Glutamatergic neuron (in vitro differentiated cells): ENCODE results near the gene EXOSC2. TPM values are rescaled to one million over a fixed set of nuclear protein-coding genes. Genes with fewer than 3 reads are reported as not detected.
A peak's percentile ranks its signal among the peaks of the same experiment; 100 is the strongest.

ENCODE experiments used
- DNase-seq: peaks from one replicate; pipeline ENCODE4 v3.0.0; 2022
- H3K27ac Mint-ChIP-seq: one replicate; pipeline ENCODE4 v1.8.0; 2020; ENCODE audit warnings: mild to moderate bottlenecking, mixed read lengths, inconsistent platforms; ENCODE audit not compliant: unreplicated experiment
- H3K27me3 Mint-ChIP-seq: one replicate; pipeline ENCODE4 v1.8.0; 2020; ENCODE audit warnings: mild to moderate bottlenecking, moderate library complexity, mixed read lengths, inconsistent platforms; ENCODE audit not compliant: unreplicated experiment
- H3K36me3 Mint-ChIP-seq: one replicate; pipeline ENCODE4 v1.8.0; 2020; ENCODE audit warnings: mild to moderate bottlenecking, mixed read lengths, inconsistent platforms; ENCODE audit not compliant: unreplicated experiment
- H3K4me1 Mint-ChIP-seq: one replicate; pipeline ENCODE4 v1.8.0; 2020; ENCODE audit warnings: mild to moderate bottlenecking, low read depth, mixed read lengths, inconsistent platforms; ENCODE audit not compliant: unreplicated experiment
- H3K4me3 Mint-ChIP-seq: one replicate; pipeline ENCODE4 v1.8.0; 2020; ENCODE audit warnings: mild to moderate bottlenecking, mixed read lengths, inconsistent platforms; ENCODE audit not compliant: unreplicated experiment
- H3K9me3 Mint-ChIP-seq: one replicate; pipeline ENCODE4 v1.8.0; 2020; ENCODE audit warnings: mild to moderate bottlenecking, moderate library complexity, mixed read lengths, inconsistent platforms; ENCODE audit not compliant: unreplicated experiment
- total RNA-seq: library from RNA; stranded (reverse); fragmentation: NEBNext Ultra II Directional; extraction: Animal tissue kit (Norgen Biotek cat#: 25700); gene quantifications from one replicate; pipeline ENCODE4 v1.2.1, GENCODE V29; 2021; ENCODE audit not compliant: unreplicated experiment
- TF ChIP-seq, protein P1 (sequence below): fragments of 200-600 bp; sonication (generic); IDR thresholded peaks from one replicate; pipeline ENCODE4 v1.5.0; 2021; ENCODE audit not compliant: partially characterized antibody, unreplicated experiment

Gene EXOSC2
- total RNA-seq, 1 donor from 2014 or later = 43.3 TPM

- Mint-ChIP-seq H3K27ac (peak overlapping the region; percentile 87), H3K4me3 (no peak overlapping the region), H3K27me3 (no peaks in the 10 kb centered on the region), H3K36me3 (peaks cover 5% of the 10 kb centered on the region), H3K4me1 (peaks cover 7% of the 10 kb centered on the region), H3K9me3 (peaks cover 10% of the 10 kb centered on the region)
- peak; percentile 93 for DNase-seq
- TF ChIP-seq, protein P1, sequence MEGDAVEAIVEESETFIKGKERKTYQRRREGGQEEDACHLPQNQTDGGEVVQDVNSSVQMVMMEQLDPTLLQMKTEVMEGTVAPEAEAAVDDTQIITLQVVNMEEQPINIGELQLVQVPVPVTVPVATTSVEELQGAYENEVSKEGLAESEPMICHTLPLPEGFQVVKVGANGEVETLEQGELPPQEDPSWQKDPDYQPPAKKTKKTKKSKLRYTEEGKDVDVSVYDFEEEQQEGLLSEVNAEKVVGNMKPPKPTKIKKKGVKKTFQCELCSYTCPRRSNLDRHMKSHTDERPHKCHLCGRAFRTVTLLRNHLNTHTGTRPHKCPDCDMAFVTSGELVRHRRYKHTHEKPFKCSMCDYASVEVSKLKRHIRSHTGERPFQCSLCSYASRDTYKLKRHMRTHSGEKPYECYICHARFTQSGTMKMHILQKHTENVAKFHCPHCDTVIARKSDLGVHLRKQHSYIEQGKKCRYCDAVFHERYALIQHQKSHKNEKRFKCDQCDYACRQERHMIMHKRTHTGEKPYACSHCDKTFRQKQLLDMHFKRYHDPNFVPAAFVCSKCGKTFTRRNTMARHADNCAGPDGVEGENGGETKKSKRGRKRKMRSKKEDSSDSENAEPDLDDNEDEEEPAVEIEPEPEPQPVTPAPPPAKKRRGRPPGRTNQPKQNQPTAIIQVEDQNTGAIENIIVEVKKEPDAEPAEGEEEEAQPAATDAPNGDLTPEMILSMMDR = peak; percentile 98
These were observed 7.8 kb downstream of the EXOSC2 start for GRCh38 chr9:130701059-130702022.

- H3K36me3 Mint-ChIP-seq = peaks cover 5% of the 10 kb centered on the region
- DNase-seq = no peak
- TF ChIP-seq, protein P1 = no peak
- peaks cover 4% of the 10 kb centered on the region for H3K9me3 Mint-ChIP-seq
- H3K27me3 Mint-ChIP-seq = no peaks in the 10 kb centered on the region
- no peak overlapping the region for H3K27ac Mint-ChIP-seq
- H3K4me3 Mint-ChIP-seq = no peak overlapping the region
- H3K4me1 Mint-ChIP-seq = peaks cover 7% of the 10 kb centered on the region
These were observed 9.9 kb downstream of the EXOSC2 start for GRCh38 chr9:130703501-130703900.

DNA sequence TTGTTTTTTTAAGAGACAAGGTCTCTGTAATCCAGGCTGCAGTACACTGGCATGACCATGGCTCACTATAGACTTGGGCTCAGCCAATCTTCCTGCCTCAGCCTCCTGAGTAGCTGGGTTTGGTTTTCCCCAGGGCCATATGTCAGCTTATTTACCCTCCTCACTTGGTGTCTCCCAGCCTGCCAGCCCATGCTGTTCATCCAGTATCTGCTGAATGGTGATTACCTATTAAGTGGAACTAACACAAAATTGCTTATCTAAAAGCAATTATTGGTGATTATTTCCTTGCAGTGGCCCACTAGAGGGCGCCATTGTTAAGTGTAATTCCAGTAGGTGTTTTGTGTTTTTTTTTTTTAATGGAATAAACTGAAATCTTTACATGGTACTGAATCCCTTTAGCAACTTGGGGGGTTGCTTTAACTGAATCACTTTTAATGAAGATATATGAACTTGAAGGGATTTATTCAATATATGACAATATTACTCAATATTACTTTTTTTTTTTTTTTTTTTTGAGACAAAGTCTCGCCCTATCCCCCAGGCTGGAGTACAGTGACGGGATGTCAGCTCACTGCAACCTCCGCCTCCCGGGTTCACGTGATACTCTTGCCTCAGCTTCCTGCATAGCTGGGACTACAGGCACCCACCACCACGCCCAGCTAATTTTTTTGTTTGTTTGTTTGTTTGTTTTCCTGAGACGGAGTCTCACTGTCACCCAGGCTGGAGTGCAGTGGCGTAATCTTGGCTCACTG lies 13.8 kb downstream of the EXOSC2 start:
- Mint-ChIP-seq H3K27me3 (peaks cover 2% of the 10 kb centered on the region), H3K4me1 (no peaks in the 10 kb centered on the region), H3K4me3 (no peak overlapping the region), H3K9me3 (peaks cover 1% of the 10 kb centered on the region), H3K36me3 (peaks cover 5% of the 10 kb centered on the region), H3K27ac (no peak overlapping the region)
- peak; percentile 72 for DNase-seq
- TF ChIP-seq, protein P1 = peak; percentile 94

DNA sequence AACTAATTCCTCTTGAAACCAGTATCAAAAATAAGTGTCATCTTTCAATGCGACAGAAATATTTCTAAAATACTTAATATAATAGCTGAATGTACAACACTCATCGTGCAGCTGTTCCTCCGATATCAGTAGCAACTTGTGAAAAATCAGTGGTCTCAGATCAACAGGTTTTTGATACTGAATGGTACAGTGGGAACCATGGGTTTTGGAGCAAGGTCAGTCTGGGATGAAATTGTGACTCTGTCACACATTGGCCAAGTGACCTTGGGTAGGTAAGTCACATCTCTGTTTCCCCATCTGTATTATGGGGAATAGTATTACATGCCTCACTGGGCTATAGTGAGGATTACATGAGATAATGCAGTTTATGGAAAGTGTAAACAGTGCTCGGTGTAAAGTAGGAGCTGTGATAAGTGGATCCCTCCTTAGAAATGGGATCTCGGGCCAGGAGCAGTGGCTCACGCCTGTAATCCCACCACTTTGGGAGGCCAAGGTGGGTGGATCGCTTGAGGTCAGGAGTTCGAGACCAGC lies 17.3 kb downstream of the EXOSC2 start:
- no peak overlapping the region for H3K4me3 Mint-ChIP-seq
- DNase-seq = no peak
- H3K9me3 Mint-ChIP-seq = peaks cover 1% of the 10 kb centered on the region
- no peak overlapping the region for H3K27ac Mint-ChIP-seq
- peaks cover 2% of the 10 kb centered on the region for H3K27me3 Mint-ChIP-seq
- H3K4me1 Mint-ChIP-seq = peaks cover 17% of the 10 kb centered on the region
- H3K36me3 Mint-ChIP-seq = no peaks in the 10 kb centered on the region
- TF ChIP-seq, protein P1 = no peak
